HuH-7 (cell line): ENCODE data around the gene INTS1.

ENCODE experiments used
- DNase-seq: peaks from one replicate; pipeline ENCODE4 v3.0.0; 2011; ENCODE audit warnings: low spot score

Gene INTS1, protein sequence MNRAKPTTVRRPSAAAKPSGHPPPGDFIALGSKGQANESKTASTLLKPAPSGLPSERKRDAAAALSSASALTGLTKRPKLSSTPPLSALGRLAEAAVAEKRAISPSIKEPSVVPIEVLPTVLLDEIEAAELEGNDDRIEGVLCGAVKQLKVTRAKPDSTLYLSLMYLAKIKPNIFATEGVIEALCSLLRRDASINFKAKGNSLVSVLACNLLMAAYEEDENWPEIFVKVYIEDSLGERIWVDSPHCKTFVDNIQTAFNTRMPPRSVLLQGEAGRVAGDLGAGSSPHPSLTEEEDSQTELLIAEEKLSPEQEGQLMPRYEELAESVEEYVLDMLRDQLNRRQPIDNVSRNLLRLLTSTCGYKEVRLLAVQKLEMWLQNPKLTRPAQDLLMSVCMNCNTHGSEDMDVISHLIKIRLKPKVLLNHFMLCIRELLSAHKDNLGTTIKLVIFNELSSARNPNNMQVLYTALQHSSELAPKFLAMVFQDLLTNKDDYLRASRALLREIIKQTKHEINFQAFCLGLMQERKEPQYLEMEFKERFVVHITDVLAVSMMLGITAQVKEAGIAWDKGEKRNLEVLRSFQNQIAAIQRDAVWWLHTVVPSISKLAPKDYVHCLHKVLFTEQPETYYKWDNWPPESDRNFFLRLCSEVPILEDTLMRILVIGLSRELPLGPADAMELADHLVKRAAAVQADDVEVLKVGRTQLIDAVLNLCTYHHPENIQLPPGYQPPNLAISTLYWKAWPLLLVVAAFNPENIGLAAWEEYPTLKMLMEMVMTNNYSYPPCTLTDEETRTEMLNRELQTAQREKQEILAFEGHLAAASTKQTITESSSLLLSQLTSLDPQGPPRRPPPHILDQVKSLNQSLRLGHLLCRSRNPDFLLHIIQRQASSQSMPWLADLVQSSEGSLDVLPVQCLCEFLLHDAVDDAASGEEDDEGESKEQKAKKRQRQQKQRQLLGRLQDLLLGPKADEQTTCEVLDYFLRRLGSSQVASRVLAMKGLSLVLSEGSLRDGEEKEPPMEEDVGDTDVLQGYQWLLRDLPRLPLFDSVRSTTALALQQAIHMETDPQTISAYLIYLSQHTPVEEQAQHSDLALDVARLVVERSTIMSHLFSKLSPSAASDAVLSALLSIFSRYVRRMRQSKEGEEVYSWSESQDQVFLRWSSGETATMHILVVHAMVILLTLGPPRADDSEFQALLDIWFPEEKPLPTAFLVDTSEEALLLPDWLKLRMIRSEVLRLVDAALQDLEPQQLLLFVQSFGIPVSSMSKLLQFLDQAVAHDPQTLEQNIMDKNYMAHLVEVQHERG (N-terminal part only)

GRCh38 chr7:1503816-1504775, at the start of gene INTS1:
TSS of gene INTS1 (minus strand) at chr7:1504389. CDS start at chr7:1503960, 429 bp downstream.
- DNase-seq, result peak; percentile 98

- no peak for DNase-seq
Observed at GRCh38 chr7:1553512-1554210, 49.5 kb upstream of the INTS1 start.

DNA sequence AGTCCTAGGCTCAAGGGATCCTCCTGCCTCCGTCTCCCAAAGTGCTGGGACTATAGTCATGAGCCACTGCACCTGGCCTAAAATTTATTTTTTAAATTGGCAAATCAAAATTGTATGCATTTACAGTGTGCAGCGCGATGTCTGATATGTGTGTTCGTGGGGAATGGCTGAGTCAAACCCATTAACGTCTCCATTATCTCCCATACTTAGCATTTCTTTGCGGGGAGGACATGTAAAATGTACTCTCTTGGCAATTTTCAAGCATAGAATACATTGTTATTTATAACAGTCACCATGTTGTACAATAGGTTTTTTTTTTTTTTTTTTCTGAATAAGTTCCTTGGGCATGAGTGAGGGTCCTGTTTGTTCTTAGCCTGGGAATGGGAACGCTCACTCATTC, 48.0 kb upstream of the INTS1 start:
- no peak for DNase-seq

DNA sequence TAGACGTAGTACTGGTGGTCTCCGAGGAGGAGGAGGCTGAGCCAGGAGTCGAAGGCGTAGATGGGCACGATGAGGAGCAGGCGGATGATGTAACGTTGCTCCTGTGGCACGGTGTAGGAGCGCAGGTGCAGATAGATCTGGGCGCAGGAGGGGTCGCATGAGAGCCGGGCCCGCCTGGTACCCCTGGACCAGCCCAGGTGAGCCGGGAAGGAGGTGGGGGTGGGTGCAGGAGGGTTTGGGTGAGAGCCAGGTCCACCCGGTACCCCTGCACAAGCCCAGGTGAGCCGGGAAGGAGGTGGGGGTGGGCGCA, 46.6 kb upstream of the INTS1 start:
- no peak for DNase-seq

DNA sequence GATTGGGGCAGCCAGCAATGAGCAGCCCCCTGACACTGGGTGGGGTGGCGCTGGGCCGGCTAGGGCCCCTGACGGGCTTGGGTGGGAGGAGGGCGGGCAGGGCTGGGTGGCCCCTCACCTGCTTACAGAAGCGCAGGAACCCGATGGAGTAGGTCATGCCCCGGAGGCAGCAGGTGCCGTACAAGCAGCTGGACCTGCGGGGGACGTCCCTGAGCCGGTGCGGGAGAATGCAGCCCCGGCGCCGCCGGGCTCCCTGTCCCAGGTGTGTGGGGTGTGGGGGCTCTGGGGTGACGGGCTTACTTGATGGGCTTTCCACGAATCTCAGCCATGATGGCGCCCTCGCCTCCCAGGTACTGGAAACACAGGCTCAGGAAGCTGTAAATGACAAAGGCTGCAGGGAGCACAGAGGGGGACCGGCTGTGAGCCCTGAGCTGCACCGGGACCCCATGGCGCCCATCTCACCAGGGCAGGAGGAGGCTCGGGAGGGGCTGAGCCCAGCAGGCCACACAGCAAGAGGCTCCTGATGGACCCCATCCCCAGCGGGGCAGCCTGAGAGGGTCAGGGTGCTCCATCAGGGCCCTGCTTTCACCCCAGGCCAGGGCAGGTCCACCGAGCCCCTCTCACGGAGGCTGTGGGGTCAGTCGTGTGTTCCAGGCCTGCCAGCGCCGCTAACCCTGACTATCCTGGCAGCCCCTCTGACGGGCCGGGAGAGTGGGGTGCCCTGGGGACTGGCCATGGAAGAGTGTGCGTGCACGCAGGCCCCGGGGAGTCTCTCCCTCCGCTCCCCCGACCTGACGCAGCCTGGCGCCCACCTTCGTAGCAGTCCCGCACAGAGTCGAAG, 46.0 kb upstream of the INTS1 start:
- no peak for DNase-seq

- DNase-seq, result no peak
Observed at GRCh38 chr7:1549357-1550004, 45.3 kb upstream of the INTS1 start.

DNA sequence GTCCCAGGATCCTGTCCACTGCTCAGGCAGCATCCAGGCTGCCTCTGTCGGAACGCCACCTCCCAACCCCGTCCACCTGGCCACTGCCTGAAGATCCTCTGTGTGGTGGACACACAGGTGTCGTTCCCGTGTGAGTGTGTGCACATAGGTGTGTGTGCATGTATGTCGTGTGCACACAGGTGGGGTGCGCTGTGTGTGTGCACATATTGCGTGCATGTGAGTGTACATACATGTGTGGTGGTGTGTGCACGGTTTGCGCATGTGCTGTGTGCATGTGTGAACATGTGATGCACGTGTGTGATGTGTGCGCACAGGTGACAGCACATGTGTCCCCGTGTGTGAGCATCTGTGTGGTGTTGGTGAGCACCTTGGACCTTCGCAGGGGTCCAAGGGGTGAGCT, 44.8 kb upstream of the INTS1 start:
- DNase-seq, result no peak

DNA sequence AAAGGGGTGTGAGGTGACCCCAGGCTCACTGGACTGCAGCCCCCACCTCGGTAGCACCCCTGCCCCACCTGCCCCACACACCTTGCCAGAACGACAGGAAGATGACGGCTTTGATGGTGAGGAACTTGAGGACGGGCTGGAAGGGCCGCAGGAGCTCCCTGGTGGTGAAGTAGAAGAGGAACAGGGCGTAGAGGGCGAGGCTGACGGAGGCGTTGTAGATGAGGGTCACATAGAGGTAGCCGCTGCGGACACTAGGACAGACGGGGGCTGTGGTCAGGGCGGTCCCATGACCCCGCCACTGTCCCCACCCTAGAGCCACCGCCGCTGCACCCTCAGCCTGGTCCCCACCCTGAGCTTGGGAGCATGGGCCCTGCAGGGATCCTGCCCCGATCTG, 44.2 kb upstream of the INTS1 start:
- DNase-seq, result no peak

- DNase-seq, result no peak
Observed at GRCh38 chr7:1547777-1548437, 43.7 kb upstream of the INTS1 start.

DNA sequence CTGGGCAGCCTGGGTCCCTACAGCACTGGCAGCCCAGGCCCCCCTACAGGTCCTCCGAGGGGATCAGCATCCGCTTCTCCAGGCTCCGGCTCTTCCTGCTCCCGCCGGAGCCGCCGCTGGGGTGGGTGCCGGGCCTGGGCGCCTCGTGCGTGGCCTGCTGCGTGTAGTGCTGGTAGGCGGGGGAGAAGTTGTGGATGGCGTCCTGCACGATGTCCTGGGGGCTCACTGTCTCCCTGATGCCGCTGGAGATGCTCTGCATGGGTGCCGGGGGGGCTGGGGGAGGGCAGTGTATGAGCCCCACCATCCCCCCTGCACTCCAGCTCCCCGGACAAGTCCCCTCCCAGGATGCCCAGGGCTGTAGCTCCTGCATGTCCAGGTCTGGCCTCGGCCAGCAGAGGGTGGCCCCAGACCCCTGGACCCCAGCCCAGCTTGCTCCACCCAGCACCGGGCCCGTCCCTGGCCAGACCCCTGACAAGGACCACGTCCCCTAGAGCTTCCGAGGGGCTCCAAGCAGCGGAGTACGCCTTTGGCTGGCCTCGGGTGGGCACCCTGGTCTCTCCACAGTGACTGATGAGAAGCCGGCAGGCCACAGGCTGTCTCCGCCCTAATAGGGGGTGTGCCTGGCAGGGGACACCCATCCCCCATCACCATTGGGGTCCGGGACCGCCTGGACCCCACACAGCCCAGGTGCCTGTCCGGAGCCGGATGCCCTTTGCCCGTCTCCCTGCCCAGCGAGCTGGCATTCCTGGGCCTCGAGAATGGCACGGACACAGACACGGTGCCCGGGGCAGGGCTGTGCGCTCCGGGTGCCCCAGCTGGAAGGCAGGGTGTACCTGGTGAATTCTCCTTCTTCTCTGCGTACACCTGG, 43.0 kb upstream of the INTS1 start:
- no peak for DNase-seq

DNA sequence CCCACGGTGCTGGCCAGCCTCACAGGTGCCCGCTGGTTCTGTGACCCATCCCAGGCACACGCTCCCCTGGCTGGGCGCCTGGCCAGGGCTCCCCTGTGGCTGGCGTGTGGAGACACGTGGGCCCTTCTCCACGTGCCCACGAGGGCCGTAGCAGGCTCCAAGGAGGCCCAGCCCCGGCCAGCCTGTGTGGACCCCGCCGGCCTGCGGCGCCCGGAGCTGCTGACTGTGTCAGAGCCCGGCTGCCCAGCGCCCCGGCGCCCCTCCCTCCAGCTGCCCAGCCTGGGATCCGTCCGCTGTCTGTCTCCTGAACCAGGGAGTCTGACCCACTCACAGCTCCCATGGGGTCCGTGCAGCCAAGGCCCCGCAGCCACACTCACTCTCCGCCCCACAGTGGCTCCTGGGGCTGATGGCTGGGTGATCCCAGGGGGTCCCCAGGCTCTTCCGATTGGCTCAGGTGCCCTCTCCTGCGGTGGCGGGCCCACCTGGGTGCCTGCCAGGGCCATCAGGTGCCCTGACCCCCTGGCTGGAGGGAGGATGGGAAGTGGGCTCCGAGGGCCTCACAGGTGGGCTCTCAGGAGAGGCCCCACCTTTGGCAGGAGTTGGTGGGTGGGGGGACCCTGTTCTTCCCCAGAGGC, 42.2 kb upstream of the INTS1 start:
- DNase-seq, result no peak

- DNase-seq, result no peak
Observed at GRCh38 chr7:1545417-1546246, 41.4 kb upstream of the INTS1 start.

GRCh38 chr7:1544896-1545416, 40.8 kb upstream of the INTS1 start:
- no peak for DNase-seq

- DNase-seq, result no peak
Observed at GRCh38 chr7:1544178-1544895, 40.1 kb upstream of the INTS1 start.

DNA sequence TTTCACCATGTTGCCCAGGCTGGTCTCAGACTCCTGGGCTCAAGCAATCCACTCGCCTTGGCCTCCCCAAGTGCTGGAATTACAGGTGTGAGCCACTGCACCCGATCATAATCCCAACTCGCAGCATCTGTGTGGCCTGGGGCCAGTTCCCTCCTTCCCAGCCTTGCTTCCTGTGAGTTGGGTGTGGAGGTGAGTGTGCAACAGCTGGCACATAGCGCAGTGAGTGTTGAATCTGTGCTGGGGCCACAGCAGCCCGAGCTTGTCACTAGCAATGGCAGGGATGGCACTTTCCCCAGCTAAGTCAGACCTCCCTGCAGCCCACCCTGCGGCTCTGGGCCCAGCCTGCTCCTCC, 39.6 kb upstream of the INTS1 start:
- DNase-seq, result no peak
